Measurements from ENCODE around the gene MC3R.

- TF ChIP-seq POLR2A (IDR thresholded peaks at IDR 0.05; ENCODE audit: control extremely low read depth in 1 of 2, low read depth in 2 of 2, low read length in 2 of 2) (no peak), ASH2L (IDR thresholded peaks at IDR 0.05; ENCODE audit: low read length) (no peak)
These were observed 40.4 kb upstream of the MC3R start for GRCh38 chr20:56208121-56208520.
